OCI-M1 (cell line): Measurements from ENCODE around the gene TMEM127.
"Not testable (repeated sequence)": the region's sequence is repeated elsewhere in the genome, so short reads cannot be mapped to it uniquely, and the experiment has no call there.

Experiments used
- DNase-seq: peaks from one replicate; lab custom pipeline; 2025; lab: John Stamatoyannopoulos, UW

TMEM127 gene

DNA sequence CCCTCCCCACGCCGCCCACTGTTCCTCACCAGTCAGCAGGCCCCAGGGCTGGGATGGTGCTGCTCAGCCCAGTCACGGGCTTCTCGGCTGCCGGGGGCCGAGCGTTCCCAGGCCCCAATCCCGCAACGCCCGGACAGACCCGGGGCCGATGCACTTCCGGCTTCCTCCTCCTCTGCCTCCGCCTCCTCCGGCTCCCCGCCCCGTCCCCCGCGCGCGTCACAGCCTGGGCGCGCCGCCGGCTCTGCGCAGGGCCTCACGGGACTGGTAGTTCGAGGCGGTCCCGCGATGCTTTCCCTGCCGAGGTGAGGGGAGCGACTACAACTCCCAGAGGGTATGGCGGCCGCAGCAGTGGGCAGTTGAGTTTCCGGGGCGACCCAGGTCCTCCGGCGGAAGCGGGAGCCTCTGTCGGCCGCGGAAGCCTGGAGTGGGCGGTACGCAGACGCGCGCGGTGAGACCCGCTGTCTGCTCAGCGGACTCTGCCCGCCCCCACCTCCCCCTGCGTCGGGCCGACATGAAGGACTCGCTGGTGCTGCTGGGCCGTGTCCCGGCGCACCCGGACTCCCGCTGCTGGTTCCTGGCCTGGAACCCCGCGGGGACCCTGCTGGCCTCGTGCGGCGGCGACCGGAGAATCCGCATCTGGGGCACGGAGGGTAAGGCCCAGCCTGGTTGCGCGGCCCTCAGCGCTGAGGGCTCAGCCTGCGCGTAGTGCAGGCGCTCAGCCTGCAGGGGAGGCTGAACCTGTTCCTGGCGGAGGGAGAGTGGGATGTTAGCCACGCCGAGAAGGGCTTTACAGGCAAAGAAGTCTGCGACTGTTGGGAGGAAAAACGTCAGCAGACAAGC is at the start of gene TMEM127, which contains the start of gene CIAO1:
TSS of gene TMEM127 (minus strand) at position 158 of the 840 bp plus-strand sequence. CDS start 616 bp downstream, outside the sequence.
TSS of gene CIAO1 (plus strand) at position 386 of the 840 bp plus-strand sequence. CDS start at position 512, 126 bp downstream.
- DNase-seq = peak; percentile 98

DNA sequence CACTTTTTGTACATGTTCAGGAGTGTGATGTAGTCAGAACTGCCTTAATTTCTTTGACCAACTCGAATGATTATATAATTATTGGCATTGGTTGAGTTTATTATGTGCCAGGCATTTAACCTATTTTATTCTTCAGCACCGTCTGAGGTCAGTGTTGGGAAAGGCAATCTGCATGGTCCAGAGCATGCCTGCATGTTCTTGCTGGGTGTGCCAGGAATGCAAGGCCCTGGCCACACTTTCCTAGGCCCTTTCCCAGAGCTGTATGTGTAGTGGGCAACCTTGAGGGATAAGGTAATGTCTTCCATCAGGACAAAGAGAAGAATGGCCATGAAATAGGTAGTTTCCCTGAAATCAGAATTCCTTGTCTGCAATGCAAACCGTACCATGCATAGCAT is 49.2 kb upstream of the TMEM127 start:
- DNase-seq = no peak

DNA sequence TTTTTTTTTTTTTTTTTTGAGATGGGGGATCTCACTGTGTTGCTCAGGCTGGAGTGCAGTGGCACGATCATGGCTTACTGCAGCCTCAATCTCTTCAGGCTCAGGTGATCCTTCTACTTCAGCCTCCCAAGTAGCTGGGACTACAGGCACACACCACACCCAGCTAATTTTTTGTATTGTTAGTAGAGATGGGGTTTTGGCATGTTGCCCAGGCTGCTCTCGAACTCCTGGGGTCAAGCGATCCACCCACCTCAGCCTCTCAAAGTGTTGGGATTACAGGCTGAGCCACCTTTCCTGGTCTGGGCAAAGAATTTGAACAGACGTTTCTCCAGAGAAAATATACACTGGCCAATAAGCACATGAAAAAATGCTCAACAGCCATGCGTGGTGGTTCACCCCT is 42.5 kb upstream of the TMEM127 start:
- DNase-seq = no peak

DNA sequence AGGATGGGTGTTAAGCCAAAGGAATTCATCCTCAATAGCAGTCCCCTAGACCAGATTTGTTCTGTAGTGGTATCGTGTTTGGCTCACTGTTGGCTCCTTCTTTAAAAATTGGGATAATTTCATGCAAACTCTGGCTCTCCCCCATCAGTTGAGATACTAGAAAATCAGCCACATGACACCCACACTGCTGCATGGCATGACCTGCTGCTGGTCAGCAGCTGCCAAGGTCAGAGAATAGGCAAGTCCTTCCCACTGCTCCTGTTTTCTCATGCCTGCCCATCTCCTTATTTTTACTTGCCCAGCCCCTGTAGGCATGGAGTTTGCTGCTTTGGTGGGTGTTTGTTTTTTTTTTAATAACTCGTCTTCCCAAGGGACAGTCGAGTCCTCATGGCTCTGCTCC is 40.6 kb upstream of the TMEM127 start:
- DNase-seq = peak; percentile 34

GRCh38 chr2:96305979-96306308 is 40.1 kb upstream of the TMEM127 start:
- DNase-seq = peak; percentile 40

GRCh38 chr2:96305091-96305978 is 39.5 kb upstream of the TMEM127 start, which contains the start of gene SNRNP200:
SNRNP200 (minus strand) TSS chr2:96305546; CDS start chr2:96305437, 109 bp downstream.
- peak; percentile 95 for DNase-seq

DNA sequence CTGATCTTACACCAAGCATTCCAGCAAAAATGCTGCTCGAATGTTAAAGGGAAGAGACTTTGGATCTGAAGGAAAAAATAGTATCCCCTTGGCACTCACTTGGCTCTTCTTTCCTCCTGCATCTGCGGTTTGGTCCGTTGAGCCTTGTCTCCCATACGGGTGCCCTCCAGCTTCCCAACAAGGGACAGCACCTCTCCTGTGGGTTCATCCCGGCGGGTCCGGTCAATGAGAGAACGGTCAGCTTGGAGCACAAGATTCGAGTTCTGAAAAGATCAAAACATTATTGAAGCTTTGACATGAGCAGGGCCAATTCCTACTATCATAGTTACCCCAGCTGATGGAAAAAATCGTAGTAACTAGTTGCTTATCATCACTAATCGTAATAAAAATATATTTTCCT is 38.8 kb upstream of the TMEM127 start:
- DNase-seq = peak; percentile 40

- DNase-seq = no peak
Observed at GRCh38 chr2:96301865-96302264, 36.1 kb upstream of the TMEM127 start.

- no peak for DNase-seq
Observed at GRCh38 chr2:96296925-96297324, 31.1 kb upstream of the TMEM127 start.

- DNase-seq = not testable (repeated sequence)
Observed at GRCh38 chr2:96294271-96294670, 28.5 kb upstream of the TMEM127 start.

- no peak for DNase-seq
Observed at GRCh38 chr2:96291751-96292150, 26.0 kb upstream of the TMEM127 start.

DNA sequence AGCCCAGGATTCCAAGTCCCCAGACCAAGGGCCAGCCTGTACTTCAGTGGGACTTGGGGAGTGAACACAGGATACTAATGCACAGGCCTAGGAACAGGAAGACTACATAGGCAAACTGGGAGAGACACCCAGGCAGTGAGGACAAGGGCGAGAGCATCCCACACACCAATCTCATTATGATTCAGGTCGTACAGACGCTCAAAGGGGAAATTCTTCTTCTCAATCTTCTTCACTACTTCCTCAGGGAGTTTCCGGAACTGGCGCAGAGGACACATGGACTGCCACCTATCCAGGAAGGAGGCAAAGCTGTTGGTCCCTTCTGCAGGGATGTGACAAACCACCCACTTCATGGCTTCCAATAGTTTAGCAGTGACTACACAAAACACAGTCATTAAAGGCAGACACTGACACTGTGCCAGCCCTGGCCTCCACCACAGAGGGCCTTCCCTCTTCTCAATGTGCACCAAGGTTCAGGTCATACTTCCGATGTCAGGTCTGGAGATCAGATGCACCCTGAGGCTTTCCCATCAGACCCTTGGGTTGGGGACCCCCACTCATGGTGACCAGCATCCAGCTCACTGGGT is 21.6 kb upstream of the TMEM127 start:
- no peak for DNase-seq

DNA sequence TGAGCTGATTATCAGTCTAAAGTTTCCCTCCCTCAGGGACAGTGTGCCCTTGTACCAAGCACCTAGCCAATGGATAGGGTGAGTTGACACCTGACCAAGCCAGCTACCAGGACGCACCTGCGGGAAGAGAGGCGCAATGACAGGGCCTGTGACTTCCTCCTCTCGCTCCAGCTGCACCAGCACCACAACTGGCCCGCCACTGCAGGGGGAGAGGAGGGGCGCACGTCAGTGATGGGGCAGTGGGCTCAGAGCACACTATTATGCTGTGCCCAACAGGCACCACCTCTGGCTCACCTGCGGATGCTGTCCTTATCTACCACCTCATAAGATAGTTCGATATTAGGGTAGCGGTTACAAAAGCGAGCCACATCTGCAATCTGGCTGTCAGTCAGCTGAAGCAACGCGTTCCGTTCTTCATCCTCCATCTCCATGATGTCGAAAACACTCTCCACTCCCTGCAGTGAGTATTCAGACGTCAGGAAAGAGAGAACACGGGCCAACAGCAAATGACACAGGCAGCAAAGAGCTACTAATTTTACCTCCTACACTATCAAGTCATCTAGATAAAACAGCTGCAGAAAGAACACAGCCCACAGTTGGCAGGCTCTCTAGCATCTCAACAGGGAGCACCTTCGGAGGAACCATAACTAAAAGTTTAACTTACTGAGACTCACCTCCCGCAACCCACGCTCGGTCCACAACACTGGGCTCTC is 11.1 kb upstream of the TMEM127 start:
- DNase-seq = no peak

DNA sequence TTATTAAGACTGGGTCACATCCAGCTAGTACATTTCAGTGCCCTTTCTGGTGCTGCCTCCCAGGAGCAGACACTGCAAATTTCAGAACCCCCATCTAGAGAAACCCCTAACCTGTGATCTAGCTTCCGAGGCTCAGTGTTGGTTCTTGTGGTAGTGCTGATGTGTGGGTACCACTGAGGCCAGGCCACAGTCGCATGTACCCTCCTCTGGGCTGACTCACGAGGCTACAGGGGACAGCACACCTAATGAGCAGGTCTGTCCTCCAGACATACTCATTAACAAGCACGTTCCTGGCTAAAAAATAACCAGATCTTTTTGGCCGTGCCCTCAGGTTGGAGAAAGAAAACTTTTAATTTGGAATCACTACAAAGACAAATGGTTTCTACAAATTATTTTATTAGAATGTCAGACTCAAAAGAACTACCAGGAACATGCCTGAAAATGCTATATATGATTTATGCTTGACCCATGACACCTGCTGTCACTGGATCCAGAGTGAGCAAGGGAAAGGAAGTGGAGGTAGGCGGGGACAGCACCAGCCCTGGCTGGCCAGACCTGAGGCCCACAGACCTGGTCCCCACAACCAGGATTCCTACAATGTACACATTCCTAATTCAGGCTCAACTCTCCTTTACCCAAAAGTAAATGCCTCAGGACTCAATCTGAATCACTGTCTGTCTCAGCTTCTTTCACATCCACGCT is 8.7 kb upstream of the TMEM127 start:
- no peak for DNase-seq

GRCh38 chr2:96273763-96274162 is 8.0 kb upstream of the TMEM127 start:
- DNase-seq = no peak

- DNase-seq = peak; percentile 9
Observed at GRCh38 chr2:96271995-96272394, 6.2 kb upstream of the TMEM127 start.

GRCh38 chr2:96267159-96267971 is 1.6 kb upstream of the TMEM127 start:
- DNase-seq = peak; percentile 45

GRCh38 chr2:96265349-96265839 is 403 bp downstream of the TMEM127 start:
- DNase-seq = no peak

GRCh38 chr2:96264656-96265348 is 995 bp downstream of the TMEM127 start:
- peak; percentile 60 for DNase-seq
